ENCODE measurements around the gene FGA. TPM values are rescaled to one million over a fixed set of nuclear protein-coding genes. Genes with fewer than 3 reads are reported as not detected.

Gene FGA
- total and polyA plus RNA-seq, 12 donors: 0.01 to 0.37 TPM; not detected in 10

DNA sequence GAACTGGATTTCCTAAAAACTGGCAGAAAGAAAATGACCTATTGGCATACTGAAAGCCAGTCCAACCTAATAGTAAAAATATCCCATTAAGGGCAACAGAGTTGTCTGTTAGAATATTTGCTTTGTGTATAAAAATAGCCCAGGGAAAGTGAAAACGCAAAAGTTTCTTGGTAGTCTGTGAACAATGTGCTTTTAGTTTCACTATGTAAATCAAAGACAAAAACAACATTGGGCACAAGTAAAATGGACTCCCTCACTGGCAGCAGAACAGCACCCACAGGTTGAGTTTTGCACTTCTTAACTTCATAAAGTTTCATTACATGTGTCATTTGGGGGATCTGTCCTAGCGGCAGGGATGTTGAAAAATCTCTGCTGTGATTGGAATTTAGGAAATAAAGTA lies 26.2 kb upstream of the FGA start:
- Histone ChIP-seq H3K27ac (no peak overlapping the region), H3K36me3 (no peaks in the 10 kb centered on the region), H3K27me3 (no peaks in the 10 kb centered on the region), H3K4me1 (peaks cover 0 to 5% (median 0%) of the 10 kb centered on the region in 9 donors), H3K4me3 (no peak overlapping the region), H3K9me3 (no peaks in the 10 kb centered on the region)
- TF ChIP-seq, protein P1, sequence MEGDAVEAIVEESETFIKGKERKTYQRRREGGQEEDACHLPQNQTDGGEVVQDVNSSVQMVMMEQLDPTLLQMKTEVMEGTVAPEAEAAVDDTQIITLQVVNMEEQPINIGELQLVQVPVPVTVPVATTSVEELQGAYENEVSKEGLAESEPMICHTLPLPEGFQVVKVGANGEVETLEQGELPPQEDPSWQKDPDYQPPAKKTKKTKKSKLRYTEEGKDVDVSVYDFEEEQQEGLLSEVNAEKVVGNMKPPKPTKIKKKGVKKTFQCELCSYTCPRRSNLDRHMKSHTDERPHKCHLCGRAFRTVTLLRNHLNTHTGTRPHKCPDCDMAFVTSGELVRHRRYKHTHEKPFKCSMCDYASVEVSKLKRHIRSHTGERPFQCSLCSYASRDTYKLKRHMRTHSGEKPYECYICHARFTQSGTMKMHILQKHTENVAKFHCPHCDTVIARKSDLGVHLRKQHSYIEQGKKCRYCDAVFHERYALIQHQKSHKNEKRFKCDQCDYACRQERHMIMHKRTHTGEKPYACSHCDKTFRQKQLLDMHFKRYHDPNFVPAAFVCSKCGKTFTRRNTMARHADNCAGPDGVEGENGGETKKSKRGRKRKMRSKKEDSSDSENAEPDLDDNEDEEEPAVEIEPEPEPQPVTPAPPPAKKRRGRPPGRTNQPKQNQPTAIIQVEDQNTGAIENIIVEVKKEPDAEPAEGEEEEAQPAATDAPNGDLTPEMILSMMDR (IDR thresholded peaks at IDR 0.05): no peak
- WGBS, 2 donors: 59 to 66% methylated on average over 2 of the region's 2 CpGs
- no peak for DNase-seq
- ATAC-seq: no peak
- intact Hi-C loops (cut with DNase I): loop anchor here in 4 of 10 donors (2.0 to 10.0 kb wide), 3 partner anchors 62 to 66 kb away; partner anchors contain the start of gene PLRG1 (in 4 of the 4)

DNA sequence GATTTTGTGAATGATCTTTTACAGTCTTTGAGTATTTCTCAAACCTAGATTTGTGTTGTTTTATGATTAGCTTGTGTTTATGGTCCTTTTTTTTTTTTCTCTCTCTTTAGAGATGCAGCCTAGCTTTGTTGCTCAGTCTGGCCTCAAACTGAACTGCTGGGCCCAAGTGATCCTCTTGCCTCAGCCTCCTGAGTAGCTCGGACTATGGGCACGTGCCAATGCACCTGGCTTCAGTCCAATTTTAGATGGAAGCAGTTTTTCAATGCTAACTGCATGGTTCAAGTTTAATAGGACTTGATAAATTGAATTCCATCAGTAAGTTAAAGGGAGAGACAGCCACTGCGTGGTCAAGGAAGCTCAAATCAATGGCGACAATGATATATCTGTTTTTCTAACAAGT lies 25.7 kb upstream of the FGA start:
- WGBS, 2 donors: 63 to 67% methylated on average over 4 of the region's 4 CpGs
- H3K4me3 ChIP-seq: no peak overlapping the region

DNA sequence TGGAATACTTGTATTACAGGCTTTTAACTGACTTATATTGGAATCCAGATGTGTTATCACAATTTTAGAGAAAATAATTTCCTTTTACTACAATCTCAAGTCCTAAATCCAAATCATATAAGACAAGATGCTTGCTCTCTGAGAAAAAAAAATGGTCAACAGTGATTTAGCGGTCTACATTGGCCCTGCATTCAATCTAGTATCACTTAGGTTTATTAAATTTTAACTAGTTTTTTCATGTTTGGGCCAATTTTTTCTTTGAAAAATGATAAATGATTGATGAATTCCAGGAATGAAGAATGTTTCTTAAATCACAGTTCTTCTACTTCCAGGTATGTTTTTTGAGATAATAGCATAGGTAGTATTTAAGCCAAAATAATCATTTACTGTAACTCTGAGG lies 24.7 kb upstream of the FGA start:
- DNase-seq (no peak), ATAC-seq (no peak)
- Histone ChIP-seq H3K36me3 (no peaks in the 10 kb centered on the region), H3K27ac (no peak overlapping the region), H3K9me3 (no peaks in the 10 kb centered on the region), H3K4me1 (peaks cover 0 to 5% (median 0%) of the 10 kb centered on the region in 9 donors), H3K27me3 (peaks cover 0 to 5% (median 0%) of the 10 kb centered on the region in 7 donors), H3K4me3 (no peak overlapping the region)
- WGBS, 2 donors: 87 to 96% methylated on average over 1 of the region's 1 CpG
- intact Hi-C loops (cut with DNase I): loop anchor here in 3 of 10 donors (5.0 to 10.0 kb wide), 2 partner anchors 60 to 63 kb away; partner anchors contain the start of gene PLRG1 (in 3 of the 3)
- TF ChIP-seq, protein P1 (IDR thresholded peaks at IDR 0.05): no peak

More for the DNA sequence above, 25.7 kb upstream of the FGA start:
- TF ChIP-seq, protein P1 (IDR thresholded peaks at IDR 0.05): no peak
- no peaks in the 10 kb centered on the region for H3K36me3 ChIP-seq
- ATAC-seq (no peak), DNase-seq (no peak)
- no peaks in the 10 kb centered on the region for H3K9me3 ChIP-seq
- intact Hi-C loops (cut with DNase I): loop anchor here in 4 of 10 donors (2.0 to 10.0 kb wide), 3 partner anchors 61 to 65 kb away; partner anchors contain the start of gene PLRG1 (in 4 of the 4)
- no peaks in the 10 kb centered on the region for H3K27me3 ChIP-seq
- H3K4me1 ChIP-seq: peaks cover 0 to 5% (median 0%) of the 10 kb centered on the region in 9 donors
- H3K27ac ChIP-seq: no peak overlapping the region

DNA sequence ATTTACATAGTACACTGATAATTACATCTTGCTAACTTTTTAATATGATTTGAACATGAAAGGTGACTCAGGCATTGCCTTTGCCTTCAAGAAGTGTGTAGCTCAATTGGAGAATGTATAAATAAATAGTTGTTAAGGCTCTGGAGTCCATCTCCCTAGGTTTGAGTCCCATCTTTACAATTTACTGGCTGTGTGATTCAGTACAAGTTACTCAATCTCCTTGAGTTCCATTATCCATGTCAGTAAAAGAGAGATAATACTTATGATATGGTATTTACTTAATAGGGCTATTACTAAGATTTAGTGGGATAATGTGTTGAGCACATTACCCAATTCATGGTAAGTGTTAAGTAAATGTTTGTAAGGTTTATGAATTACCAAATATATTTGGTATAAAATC lies 23.8 kb upstream of the FGA start:
- intact Hi-C loops (cut with DNase I): loop anchor here in 1 of 10 donors (10.0 kb wide), 1 partner anchor 60 kb away; the partner anchor contains the start of gene PLRG1
- DNase-seq (no peak), ATAC-seq (no peak)
- Histone ChIP-seq H3K36me3 (no peaks in the 10 kb centered on the region), H3K4me3 (no peak overlapping the region), H3K4me1 (peaks cover 0 to 5% (median 0%) of the 10 kb centered on the region in 9 donors), H3K9me3 (no peaks in the 10 kb centered on the region), H3K27me3 (peaks cover 0 to 11% (median 0%) of the 10 kb centered on the region in 7 donors), H3K27ac (no peak overlapping the region)
- TF ChIP-seq, protein P1 (IDR thresholded peaks at IDR 0.05): no peak

Data from heart right ventricle (tissue), 16 donors.